AG09319 (cell line): ENCODE results near the gene BCAS3.

Experiments
- DNase-seq: peaks from one replicate; pipeline ENCODE4 v3.0.0-alpha.2; 2010; ENCODE audit warnings: low read depth; ENCODE audit errors: extremely low read depth
- TF ChIP-seq, protein P1 (sequence below): IDR thresholded peaks from 2 replicates; pipeline ENCODE4 v1.5.1; 2011; ENCODE audit warnings: low read depth, mild to moderate bottlenecking, inconsistent platforms, low read length, moderate library complexity

BCAS3 gene

DNA sequence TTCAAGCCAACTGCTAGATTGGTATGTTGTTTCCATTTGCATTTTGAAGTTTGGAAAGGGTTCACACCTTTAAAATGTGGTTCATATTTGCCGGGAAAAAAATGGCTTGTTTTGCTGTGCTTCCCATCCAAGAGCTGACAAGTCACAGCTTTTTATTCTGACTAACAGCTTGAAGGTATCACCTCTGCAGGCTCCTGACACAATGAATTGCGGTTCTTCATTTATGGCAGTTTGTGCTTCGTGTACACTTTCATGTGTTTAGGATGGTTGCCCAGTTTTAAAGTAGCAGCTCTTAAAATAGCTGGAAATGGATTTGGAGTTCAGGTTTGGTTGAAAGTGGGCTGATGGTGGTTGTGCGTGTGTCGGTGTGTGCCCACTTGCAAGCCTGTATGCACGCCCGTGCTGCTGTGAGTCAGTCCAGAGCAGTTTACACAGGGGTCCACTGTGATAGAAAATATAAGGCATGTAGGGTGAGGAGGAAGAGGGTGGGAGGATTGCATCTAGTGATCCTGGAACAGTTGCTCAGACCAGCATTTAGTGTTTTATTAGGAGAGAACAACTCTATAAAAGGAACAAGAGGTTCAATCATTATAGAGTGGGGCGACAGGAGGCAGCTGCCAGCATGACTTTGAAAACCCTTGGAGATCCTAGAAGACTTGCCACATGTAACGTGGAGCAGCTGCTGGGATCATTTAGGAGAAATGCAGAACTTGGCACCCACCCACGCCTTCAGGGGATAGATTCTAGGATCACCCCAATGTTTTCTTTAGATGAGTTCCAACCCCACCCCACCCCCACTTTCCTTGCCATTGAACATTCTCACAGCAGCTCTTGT is 614.0 kb downstream of the BCAS3 start:
- TF ChIP-seq, protein P1, sequence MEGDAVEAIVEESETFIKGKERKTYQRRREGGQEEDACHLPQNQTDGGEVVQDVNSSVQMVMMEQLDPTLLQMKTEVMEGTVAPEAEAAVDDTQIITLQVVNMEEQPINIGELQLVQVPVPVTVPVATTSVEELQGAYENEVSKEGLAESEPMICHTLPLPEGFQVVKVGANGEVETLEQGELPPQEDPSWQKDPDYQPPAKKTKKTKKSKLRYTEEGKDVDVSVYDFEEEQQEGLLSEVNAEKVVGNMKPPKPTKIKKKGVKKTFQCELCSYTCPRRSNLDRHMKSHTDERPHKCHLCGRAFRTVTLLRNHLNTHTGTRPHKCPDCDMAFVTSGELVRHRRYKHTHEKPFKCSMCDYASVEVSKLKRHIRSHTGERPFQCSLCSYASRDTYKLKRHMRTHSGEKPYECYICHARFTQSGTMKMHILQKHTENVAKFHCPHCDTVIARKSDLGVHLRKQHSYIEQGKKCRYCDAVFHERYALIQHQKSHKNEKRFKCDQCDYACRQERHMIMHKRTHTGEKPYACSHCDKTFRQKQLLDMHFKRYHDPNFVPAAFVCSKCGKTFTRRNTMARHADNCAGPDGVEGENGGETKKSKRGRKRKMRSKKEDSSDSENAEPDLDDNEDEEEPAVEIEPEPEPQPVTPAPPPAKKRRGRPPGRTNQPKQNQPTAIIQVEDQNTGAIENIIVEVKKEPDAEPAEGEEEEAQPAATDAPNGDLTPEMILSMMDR = no peak
- DNase-seq = no peak

DNA sequence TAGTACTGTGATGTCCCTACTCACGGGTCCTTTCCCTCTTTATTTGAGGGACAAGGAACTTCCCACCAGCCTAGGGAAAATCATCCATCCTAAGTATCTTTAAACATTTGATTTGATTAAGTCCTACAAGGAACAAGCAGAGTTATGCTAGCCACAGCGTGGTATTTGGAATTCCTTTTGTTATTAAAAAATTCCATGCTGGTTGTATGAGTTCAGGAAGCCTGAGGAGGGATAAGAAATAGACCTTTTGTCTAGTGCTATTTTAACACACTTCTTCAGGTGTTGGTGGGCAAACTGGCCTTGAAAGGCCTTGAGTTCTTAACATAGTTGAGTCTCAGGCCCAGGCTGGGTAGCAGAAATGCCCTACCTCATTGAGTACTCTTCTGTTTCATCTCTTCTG is 616.6 kb downstream of the BCAS3 start:
- no peak for DNase-seq
- TF ChIP-seq, protein P1 = no peak

DNA sequence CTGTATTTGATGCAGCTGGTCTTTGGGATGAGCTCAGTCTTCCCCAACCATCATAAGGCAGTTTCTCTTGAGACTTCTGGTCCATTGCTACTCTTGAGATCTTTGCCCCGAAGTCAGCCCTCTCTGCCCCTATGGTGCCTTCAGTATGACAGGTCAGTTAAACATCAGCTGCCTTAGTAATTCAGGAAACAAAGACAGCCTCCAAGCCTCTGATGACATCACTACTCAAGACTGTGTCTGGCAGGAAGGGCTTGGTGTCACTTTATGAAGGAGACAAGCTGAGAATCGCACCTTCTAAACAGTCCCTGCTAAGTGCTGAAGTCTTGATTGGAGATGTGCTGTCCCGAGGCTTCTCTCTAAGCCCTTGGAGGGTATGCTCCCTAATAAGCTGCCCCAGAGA is 617.1 kb downstream of the BCAS3 start:
- TF ChIP-seq, protein P1 = no peak
- no peak for DNase-seq

DNA sequence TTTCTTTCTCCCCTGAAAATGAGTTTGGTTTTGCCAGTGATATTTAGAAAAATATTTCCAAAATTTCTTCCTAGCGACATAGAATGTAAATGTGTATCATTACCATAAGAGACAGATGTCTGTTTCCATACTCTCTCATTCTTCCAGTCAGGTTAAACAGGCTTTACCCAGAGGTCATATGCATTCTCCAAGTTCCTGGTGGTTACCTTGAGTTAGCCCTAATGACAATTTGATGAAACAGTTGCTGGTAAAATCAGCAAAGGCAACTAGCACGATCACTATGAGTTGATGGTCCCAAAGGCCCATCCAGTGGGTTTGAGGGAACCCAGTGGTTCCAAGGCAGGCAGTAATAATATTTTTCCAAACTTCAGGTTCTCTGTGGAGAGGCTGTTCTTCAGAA is 618.4 kb downstream of the BCAS3 start:
- DNase-seq = no peak
- TF ChIP-seq, protein P1 = no peak

DNA sequence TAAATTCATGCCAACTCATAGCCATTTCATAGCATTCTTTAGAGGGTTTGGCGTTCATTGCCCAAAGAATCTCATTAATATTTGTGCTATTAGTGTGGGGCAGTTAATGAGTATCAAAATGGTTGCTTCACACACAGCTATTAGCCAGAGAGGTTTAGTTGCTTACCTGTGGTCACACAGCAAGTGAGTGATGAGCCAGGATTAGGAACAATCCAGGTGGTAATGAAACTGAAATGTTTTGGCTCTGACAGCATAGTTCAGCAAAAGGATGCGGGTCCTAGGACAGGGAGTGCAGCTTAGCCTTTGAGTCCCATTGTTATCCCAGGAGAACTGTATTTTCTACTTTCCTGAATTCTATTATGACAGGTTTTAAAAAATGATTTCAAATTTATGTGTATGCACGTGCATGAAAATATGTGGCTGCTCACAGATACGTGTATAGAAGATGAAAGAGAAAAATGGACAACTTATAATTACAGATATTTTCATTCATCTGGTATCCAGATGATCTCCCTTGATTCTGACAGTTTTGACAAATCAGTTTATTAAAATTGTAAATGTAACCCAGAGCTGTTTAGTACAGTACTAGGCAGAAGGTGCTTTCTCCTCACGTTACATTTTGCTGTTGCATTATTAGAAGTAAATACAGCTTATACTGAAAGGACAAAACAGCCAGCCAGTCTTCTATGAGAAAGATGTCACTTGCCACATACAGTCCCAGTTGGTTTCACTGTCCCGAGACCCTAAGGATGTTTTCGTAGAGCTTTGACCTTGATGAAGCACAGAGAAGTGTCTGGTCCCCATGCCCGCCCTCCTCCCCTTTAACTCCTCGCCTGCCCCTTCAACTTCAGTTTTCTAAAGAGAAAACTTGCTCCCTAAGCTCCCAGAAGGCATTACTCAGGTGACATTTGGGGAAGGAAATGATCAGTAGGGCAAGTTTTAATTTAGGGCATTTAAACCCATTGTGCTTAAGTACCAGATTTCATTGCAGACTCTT is 622.2 kb downstream of the BCAS3 start:
- no peak for DNase-seq
- TF ChIP-seq, protein P1 = no peak

DNA sequence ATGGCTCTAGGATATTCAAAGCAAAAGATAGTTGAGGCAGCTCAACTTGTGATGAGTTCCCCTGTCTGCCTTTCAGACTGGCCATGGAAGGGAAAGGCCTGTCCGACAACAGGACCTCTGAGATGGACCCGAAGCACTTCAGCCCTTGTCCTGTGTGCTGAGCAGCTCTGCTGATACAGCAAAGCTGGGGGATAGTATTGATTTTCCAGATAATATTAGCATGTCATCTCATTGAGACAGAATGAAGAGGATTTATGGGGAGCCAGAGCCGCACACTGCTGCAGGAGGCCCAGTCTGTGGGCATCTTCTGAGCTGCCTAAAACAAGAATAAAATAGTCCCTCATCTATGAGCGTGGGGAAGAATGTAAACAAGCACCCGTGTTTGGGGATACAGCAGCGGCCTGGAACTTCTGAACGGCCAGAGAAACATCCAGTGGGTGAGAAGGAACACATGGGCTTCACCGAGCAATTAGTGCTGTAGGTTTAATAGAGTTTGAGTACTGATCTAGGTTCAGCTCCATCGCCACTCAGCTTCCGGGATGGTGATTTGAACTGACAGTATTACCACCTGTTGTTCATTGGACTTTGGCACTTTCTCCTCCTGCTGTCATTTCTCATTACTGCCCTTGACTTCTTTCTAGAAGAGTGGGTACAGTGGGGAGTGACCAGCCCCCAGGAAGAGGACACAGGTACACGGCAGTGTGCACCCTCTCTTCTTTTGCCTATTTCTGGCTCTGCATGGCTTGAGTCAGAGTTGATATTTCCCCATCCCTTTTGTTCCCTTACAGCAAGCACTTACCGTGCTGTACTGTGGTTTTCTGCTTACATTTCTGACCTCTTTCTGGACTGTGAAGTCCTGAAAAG is 625.5 kb downstream of the BCAS3 start:
- no peak for DNase-seq
- TF ChIP-seq, protein P1 = no peak
